Hepatocyte (in vitro differentiated cells): Measurements from ENCODE around the gene RPGRIP1.

ENCODE experiments used
- CTCF ChIP-seq: fragments of 200-600 bp; sonication (generic); IDR thresholded peaks from 2 replicates; pipeline ENCODE4 v1.5.1; 2016; ENCODE audit warnings: antibody characterized with exemption, mild to moderate bottlenecking; ENCODE audit not compliant: poor library complexity
- EZH2 ChIP-seq: fragments of 200-600 bp; sonication (generic); IDR thresholded peaks from 2 replicates; pipeline ENCODE4 v1.6.1; 2016; ENCODE audit warnings: antibody characterized with exemption, mild to moderate bottlenecking, borderline replicate concordance
- EZH2phosphoT487 ChIP-seq: fragments of 200-600 bp; sonication (generic); IDR thresholded peaks from one replicate; pipeline ENCODE4 v1.6.1; 2018; ENCODE audit warnings: antibody characterized with exemption, mild to moderate bottlenecking, low read depth, moderate library complexity; ENCODE audit not compliant: unreplicated experiment, severe bottlenecking

GRCh38 chr14:21252149-21252548, 27.7 kb upstream of the RPGRIP1 start:
- no peak for TF ChIP-seq CTCF
- no peak for TF ChIP-seq EZH2
- TF ChIP-seq EZH2phosphoT487 = no peak
